Measurements from ENCODE around the gene DOCK8.
A peak's percentile ranks its signal among the peaks of the same experiment; 100 is the strongest.

DOCK8 gene

DNA sequence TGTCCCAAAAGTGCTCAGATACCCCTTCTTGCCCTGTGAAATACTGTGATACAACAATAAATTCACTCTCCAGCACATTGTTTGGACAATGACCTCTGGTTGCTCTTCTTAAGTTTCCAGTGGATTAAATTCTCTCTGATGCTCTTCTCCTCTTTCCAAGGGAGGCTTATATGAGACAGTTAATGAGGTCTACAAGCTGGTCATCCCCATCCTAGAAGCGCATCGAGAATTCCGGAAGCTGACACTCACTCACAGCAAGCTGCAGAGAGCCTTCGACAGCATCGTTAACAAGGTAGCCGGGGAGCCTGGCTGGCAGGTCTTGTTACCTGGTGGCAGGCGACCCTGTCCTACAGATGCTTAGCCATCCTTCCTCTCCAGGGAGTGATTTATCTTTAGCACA is 226.5 kb downstream of the DOCK8 start:
- Histone ChIP-seq H3K27me3 (ENCODE audit: insufficient read depth, low read length) (no peaks in the 10 kb centered on the region), H2AFZ (ENCODE audit: low read depth, low read length) (no peak overlapping the region), H3K4me3 (ENCODE audit: low read length) (no peak overlapping the region), H3K36me3 (ENCODE audit: insufficient read depth, low read length) (no peaks in the 10 kb centered on the region), H3K9me3 (ENCODE audit: low read length) (peaks cover 2% of the 10 kb centered on the region), H3K4me1 (ENCODE audit: insufficient read depth, low read length) (peaks cover 10% of the 10 kb centered on the region)

DNA sequence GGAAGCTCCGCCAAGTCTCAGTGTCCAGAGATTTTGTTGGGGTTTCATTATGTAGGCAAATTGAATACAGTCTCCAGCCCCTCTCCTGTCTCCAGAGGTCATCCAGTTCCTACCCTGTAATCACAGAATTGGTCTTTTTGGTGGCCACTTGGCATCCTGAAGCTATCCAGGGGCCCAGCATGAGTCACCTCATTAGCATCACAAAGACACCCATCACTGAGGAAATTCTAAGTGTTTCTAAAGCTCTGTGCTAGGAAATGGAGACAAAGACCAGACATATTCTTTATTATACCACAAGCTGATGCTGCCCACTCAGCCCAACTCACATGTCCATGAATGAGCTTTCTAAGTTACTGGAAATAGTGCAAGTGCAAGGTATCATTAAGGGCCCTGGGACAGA is 229.9 kb downstream of the DOCK8 start:
- H3K9me3 ChIP-seq (ENCODE audit: low read length): peaks cover 4% of the 10 kb centered on the region
- H3K4me3 ChIP-seq (ENCODE audit: low read length): no peak overlapping the region
- H2AFZ ChIP-seq (ENCODE audit: low read depth, low read length): no peak overlapping the region

GRCh38 chr9:445033-445432 is 230.4 kb downstream of the DOCK8 start:
- Histone ChIP-seq H3K36me3 (ENCODE audit: insufficient read depth, low read length) (no peaks in the 10 kb centered on the region), H3K9me3 (ENCODE audit: low read length) (peaks cover 4% of the 10 kb centered on the region), H3K4me3 (ENCODE audit: low read length) (no peak overlapping the region), H2AFZ (ENCODE audit: low read depth, low read length) (no peak overlapping the region), H3K27me3 (ENCODE audit: insufficient read depth, low read length) (no peaks in the 10 kb centered on the region), H3K4me1 (ENCODE audit: insufficient read depth, low read length) (peaks cover 10% of the 10 kb centered on the region)

More for the DNA sequence above, 229.9 kb downstream of the DOCK8 start:
- H3K27me3 ChIP-seq (ENCODE audit: insufficient read depth, low read length): no peaks in the 10 kb centered on the region
- H3K4me1 ChIP-seq (ENCODE audit: insufficient read depth, low read length): peaks cover 10% of the 10 kb centered on the region
- H3K36me3 ChIP-seq (ENCODE audit: insufficient read depth, low read length): no peaks in the 10 kb centered on the region

- Histone ChIP-seq H3K4me1 (ENCODE audit: insufficient read depth, low read length) (peaks cover 10% of the 10 kb centered on the region), H3K36me3 (ENCODE audit: insufficient read depth, low read length) (no peaks in the 10 kb centered on the region), H3K27me3 (ENCODE audit: insufficient read depth, low read length) (no peaks in the 10 kb centered on the region), H2AFZ (ENCODE audit: low read depth, low read length) (no peak overlapping the region), H3K4me3 (ENCODE audit: low read length) (no peak overlapping the region), H3K9me3 (ENCODE audit: low read length) (peaks cover 4% of the 10 kb centered on the region)
Observed at GRCh38 chr9:446074-446699, 231.5 kb downstream of the DOCK8 start.

- Histone ChIP-seq H2AFZ (ENCODE audit: low read depth, low read length) (no peak overlapping the region), H3K4me1 (ENCODE audit: insufficient read depth, low read length) (peaks cover 10% of the 10 kb centered on the region), H3K4me3 (ENCODE audit: low read length) (no peak overlapping the region), H3K27me3 (ENCODE audit: insufficient read depth, low read length) (no peaks in the 10 kb centered on the region), H3K36me3 (ENCODE audit: insufficient read depth, low read length) (no peaks in the 10 kb centered on the region), H3K9me3 (ENCODE audit: low read length) (peaks cover 4% of the 10 kb centered on the region)
Observed at GRCh38 chr9:447230-448025, 232.8 kb downstream of the DOCK8 start.

DNA sequence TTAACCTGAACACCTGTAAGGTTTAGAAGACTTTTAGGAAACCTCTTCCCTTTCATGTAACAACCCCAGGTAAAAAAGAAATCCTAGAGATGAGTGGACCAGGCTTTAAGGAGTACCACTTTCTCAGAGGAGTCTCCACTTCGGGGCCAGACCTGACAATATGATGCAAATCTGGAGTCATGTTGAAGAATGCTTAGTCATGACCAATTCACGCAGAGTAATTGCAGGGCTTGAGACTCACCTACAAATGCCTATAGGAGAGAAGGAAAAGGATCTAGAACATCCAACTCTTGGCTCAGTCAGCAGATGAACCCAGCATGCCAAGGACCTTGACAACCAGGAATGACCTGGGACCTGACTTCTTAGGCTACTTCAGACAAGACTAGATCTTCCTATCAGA is 235.4 kb downstream of the DOCK8 start:
- Histone ChIP-seq H3K4me1 (ENCODE audit: insufficient read depth, low read length) (peaks cover 3% of the 10 kb centered on the region), H3K9me3 (ENCODE audit: low read length) (peaks cover 4% of the 10 kb centered on the region), H3K36me3 (ENCODE audit: insufficient read depth, low read length) (no peaks in the 10 kb centered on the region), H2AFZ (ENCODE audit: low read depth, low read length) (no peak overlapping the region), H3K4me3 (ENCODE audit: low read length) (no peak overlapping the region), H3K27me3 (ENCODE audit: insufficient read depth, low read length) (no peaks in the 10 kb centered on the region)

GRCh38 chr9:450561-450960 is 235.9 kb downstream of the DOCK8 start:
- Histone ChIP-seq H3K4me3 (ENCODE audit: low read length) (no peak overlapping the region), H3K9me3 (ENCODE audit: low read length) (peaks cover 4% of the 10 kb centered on the region), H2AFZ (ENCODE audit: low read depth, low read length) (no peak overlapping the region)

GRCh38 chr9:453832-454231 is 239.2 kb downstream of the DOCK8 start:
- H3K4me1 ChIP-seq (ENCODE audit: insufficient read depth, low read length): no peaks in the 10 kb centered on the region
- no peaks in the 10 kb centered on the region for H3K36me3 ChIP-seq (ENCODE audit: insufficient read depth, low read length)
- no peaks in the 10 kb centered on the region for H3K27me3 ChIP-seq (ENCODE audit: insufficient read depth, low read length)
- H3K9me3 ChIP-seq (ENCODE audit: low read length): no peaks in the 10 kb centered on the region
- no peak overlapping the region for H3K4me3 ChIP-seq (ENCODE audit: low read length)
- H2AFZ ChIP-seq (ENCODE audit: low read depth, low read length): no peak overlapping the region

More at GRCh38 chr9:450561-450960, 235.9 kb downstream of the DOCK8 start:
- no peaks in the 10 kb centered on the region for H3K36me3 ChIP-seq (ENCODE audit: insufficient read depth, low read length)
- no peaks in the 10 kb centered on the region for H3K4me1 ChIP-seq (ENCODE audit: insufficient read depth, low read length)
- H3K27me3 ChIP-seq (ENCODE audit: insufficient read depth, low read length): no peaks in the 10 kb centered on the region

DNA sequence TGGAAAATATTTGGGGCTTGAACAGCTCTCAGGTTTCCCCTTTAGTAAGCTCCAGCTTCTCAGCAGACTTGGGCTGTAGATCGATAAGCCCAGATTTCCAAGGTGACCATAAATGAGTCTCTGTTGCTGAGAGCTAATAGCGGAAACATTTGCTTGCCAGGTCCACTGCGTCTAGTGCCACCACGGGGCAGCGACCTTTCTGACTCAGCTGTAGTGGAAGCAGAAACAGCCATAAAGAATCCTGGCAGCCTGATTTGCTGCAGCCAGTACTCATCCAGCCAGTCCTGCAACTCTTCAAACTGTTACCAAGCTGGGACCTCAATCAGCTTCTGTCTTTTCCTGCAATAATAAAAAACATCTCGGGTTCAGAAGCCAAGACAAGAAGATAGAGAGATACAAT is 241.7 kb downstream of the DOCK8 start:
- Histone ChIP-seq H3K4me3 (ENCODE audit: low read length) (no peak overlapping the region), H3K36me3 (ENCODE audit: insufficient read depth, low read length) (no peaks in the 10 kb centered on the region), H2AFZ (ENCODE audit: low read depth, low read length) (no peak overlapping the region), H3K4me1 (ENCODE audit: insufficient read depth, low read length) (no peaks in the 10 kb centered on the region), H3K27me3 (ENCODE audit: insufficient read depth, low read length) (no peaks in the 10 kb centered on the region), H3K9me3 (ENCODE audit: low read length) (no peaks in the 10 kb centered on the region)

GRCh38 chr9:458590-458989 is 243.9 kb downstream of the DOCK8 start:
- no peaks in the 10 kb centered on the region for H3K4me1 ChIP-seq (ENCODE audit: insufficient read depth, low read length)
- no peak overlapping the region for H3K4me3 ChIP-seq (ENCODE audit: low read length)
- H3K27me3 ChIP-seq (ENCODE audit: insufficient read depth, low read length): no peaks in the 10 kb centered on the region
- H3K9me3 ChIP-seq (ENCODE audit: low read length): no peaks in the 10 kb centered on the region
- H2AFZ ChIP-seq (ENCODE audit: low read depth, low read length): peak overlapping the region; percentile 5
- no peaks in the 10 kb centered on the region for H3K36me3 ChIP-seq (ENCODE audit: insufficient read depth, low read length)

- Histone ChIP-seq H3K4me3 (ENCODE audit: low read length) (no peak overlapping the region), H2AFZ (ENCODE audit: low read depth, low read length) (no peak overlapping the region), H3K9me3 (ENCODE audit: low read length) (no peaks in the 10 kb centered on the region), H3K36me3 (ENCODE audit: insufficient read depth, low read length) (no peaks in the 10 kb centered on the region), H3K27me3 (ENCODE audit: insufficient read depth, low read length) (no peaks in the 10 kb centered on the region), H3K4me1 (ENCODE audit: insufficient read depth, low read length) (no peaks in the 10 kb centered on the region)
Observed at GRCh38 chr9:459491-460444, 245.1 kb downstream of the DOCK8 start.

GRCh38 chr9:462121-462520 is 247.5 kb downstream of the DOCK8 start:
- H3K4me1 ChIP-seq (ENCODE audit: insufficient read depth, low read length): no peaks in the 10 kb centered on the region
- H3K36me3 ChIP-seq (ENCODE audit: insufficient read depth, low read length): no peaks in the 10 kb centered on the region
- no peaks in the 10 kb centered on the region for H3K9me3 ChIP-seq (ENCODE audit: low read length)
- H3K4me3 ChIP-seq (ENCODE audit: low read length): no peak overlapping the region
- H3K27me3 ChIP-seq (ENCODE audit: insufficient read depth, low read length): no peaks in the 10 kb centered on the region
- H2AFZ ChIP-seq (ENCODE audit: low read depth, low read length): no peak overlapping the region

- H3K9me3 ChIP-seq (ENCODE audit: low read length): no peaks in the 10 kb centered on the region
- no peaks in the 10 kb centered on the region for H3K4me1 ChIP-seq (ENCODE audit: insufficient read depth, low read length)
- H3K36me3 ChIP-seq (ENCODE audit: insufficient read depth, low read length): no peaks in the 10 kb centered on the region
- H2AFZ ChIP-seq (ENCODE audit: low read depth, low read length): no peak overlapping the region
- no peak overlapping the region for H3K4me3 ChIP-seq (ENCODE audit: low read length)
- H3K27me3 ChIP-seq (ENCODE audit: insufficient read depth, low read length): no peaks in the 10 kb centered on the region
Observed at GRCh38 chr9:462606-463005, 247.9 kb downstream of the DOCK8 start.

All from neuron (in vitro differentiated cells).